Measurements from ENCODE around the gene ANKRD6. TPM values are rescaled to one million over a fixed set of nuclear protein-coding genes. Genes with fewer than 3 reads are reported as not detected.
"Not testable (repeated sequence)": the region's sequence is repeated elsewhere in the genome, so short reads cannot be mapped to it uniquely, and the experiment has no call there.

The ANKRD6 gene
- total RNA-seq, 1 experiment from 2014 or later = 1.0 TPM

- DNase-seq (ENCODE audit: low read depth) = not testable (repeated sequence)
Measured at GRCh38 chr6:89641581-89641980, 208.6 kb downstream of the ANKRD6 start.

- DNase-seq (ENCODE audit: low read depth) = no peak
Measured at GRCh38 chr6:89642956-89643355, 210.0 kb downstream of the ANKRD6 start.

GRCh38 chr6:89643406-89643805 lies 210.5 kb downstream of the ANKRD6 start:
- no peak for DNase-seq (ENCODE audit: low read depth)

- DNase-seq (ENCODE audit: low read depth) = no peak
Measured at GRCh38 chr6:89644864-89645263, 211.9 kb downstream of the ANKRD6 start.

- no peak for DNase-seq (ENCODE audit: low read depth)
Measured at GRCh38 chr6:89649682-89650081, 216.7 kb downstream of the ANKRD6 start.

- no peak for DNase-seq (ENCODE audit: low read depth)
Measured at GRCh38 chr6:89650579-89650978, 217.6 kb downstream of the ANKRD6 start.

GRCh38 chr6:89655122-89655521 lies 222.2 kb downstream of the ANKRD6 start:
- no peak for DNase-seq (ENCODE audit: low read depth)

GRCh38 chr6:89657445-89658158 lies 224.7 kb downstream of the ANKRD6 start:
- DNase-seq (ENCODE audit: low read depth) = no peak

- no peak for DNase-seq (ENCODE audit: low read depth)
Measured at GRCh38 chr6:89660981-89661380, 228.0 kb downstream of the ANKRD6 start.

GRCh38 chr6:89661559-89661958 lies 228.6 kb downstream of the ANKRD6 start:
- DNase-seq (ENCODE audit: low read depth) = no peak

GRCh38 chr6:89662659-89663223 lies 229.8 kb downstream of the ANKRD6 start:
- DNase-seq (ENCODE audit: low read depth) = no peak

GRCh38 chr6:89667872-89668556 lies 235.1 kb downstream of the ANKRD6 start:
- DNase-seq (ENCODE audit: low read depth) = no peak

GRCh38 chr6:89669002-89669401 lies 236.1 kb downstream of the ANKRD6 start:
- no peak for DNase-seq (ENCODE audit: low read depth)

GRCh38 chr6:89670935-89671565 lies 238.1 kb downstream of the ANKRD6 start:
- DNase-seq (ENCODE audit: low read depth) = no peak

GRCh38 chr6:89675949-89676748 lies 243.2 kb downstream of the ANKRD6 start:
- DNase-seq (ENCODE audit: low read depth) = no peak

GRCh38 chr6:89678531-89678930 lies 245.6 kb downstream of the ANKRD6 start:
- DNase-seq (ENCODE audit: low read depth) = no peak

- no peak for DNase-seq (ENCODE audit: low read depth)
Measured at GRCh38 chr6:89679215-89680120, 246.5 kb downstream of the ANKRD6 start.

GRCh38 chr6:89680150-89680549 lies 247.2 kb downstream of the ANKRD6 start:
- no peak for DNase-seq (ENCODE audit: low read depth)

- no peak for DNase-seq (ENCODE audit: low read depth)
Measured at GRCh38 chr6:89680551-89680950, 247.6 kb downstream of the ANKRD6 start.

- no peak for DNase-seq (ENCODE audit: low read depth)
Measured at GRCh38 chr6:89681983-89682564, 249.1 kb downstream of the ANKRD6 start.

Data from HT1080 (cell line).